Suprapubic skin (tissue), 4 donors: ENCODE data around the gene WASF1.

ENCODE experiments used
- CTCF ChIP-seq, 2 donors: fragments of 200-600 bp in 1 of 2; fragments of 450-650 bp in 1 of 2; sonication (generic) in 1 of 2; IDR thresholded peaks; one replicate each; pipeline ENCODE4 v1.5.1; 2016 to 2019; ENCODE audit warnings: antibody characterized with exemption in 2 of 2, mild to moderate bottlenecking in 1 of 2, moderate library complexity in 1 of 2
- EP300 ChIP-seq: sonication (generic); formaldehyde crosslinking; IDR thresholded peaks from one replicate; pipeline ENCODE4 v1.6.1; 2017; ENCODE audit warnings: antibody characterized with exemption
- POLR2AphosphoS5 ChIP-seq, 3 donors: sonication (generic); formaldehyde crosslinking; IDR thresholded peaks; one replicate each; pipeline ENCODE4 v1.6.1; 2017; ENCODE audit warnings: antibody characterized with exemption in 3 of 3

GRCh38 chr6:110114004-110114403 lies 65.5 kb downstream of the WASF1 start:
- TF ChIP-seq EP300 (no peak), CTCF (IDR thresholded peaks at IDR 0.05) (no peak), POLR2AphosphoS5 (IDR thresholded peaks at IDR 0.05) (no peak)
